ENCODE measurements around the gene DCLK1.

DNA sequence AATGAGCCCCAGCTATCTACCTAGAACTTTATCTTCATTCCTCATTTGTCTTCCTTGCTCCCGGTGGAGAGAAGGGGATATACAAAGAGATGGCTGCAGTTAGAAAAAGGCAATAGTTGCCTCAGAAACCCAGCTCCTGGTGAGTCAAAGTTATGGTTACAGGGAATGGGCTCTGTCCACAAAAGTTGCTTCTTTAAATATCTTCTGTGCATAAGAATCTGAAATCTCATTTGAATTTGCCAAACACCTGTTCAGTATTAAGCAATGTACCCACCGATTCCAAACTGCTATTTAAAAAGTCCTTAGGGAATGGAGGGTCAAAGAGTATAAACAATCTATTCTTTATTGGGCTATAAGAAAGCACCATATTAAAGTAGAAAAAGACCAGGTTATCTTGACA lies 48.4 kb downstream of the DCLK1 start:
- no peak for TF ChIP-seq POLR2A (IDR thresholded peaks at IDR 0.05)
- TF ChIP-seq, protein P1, sequence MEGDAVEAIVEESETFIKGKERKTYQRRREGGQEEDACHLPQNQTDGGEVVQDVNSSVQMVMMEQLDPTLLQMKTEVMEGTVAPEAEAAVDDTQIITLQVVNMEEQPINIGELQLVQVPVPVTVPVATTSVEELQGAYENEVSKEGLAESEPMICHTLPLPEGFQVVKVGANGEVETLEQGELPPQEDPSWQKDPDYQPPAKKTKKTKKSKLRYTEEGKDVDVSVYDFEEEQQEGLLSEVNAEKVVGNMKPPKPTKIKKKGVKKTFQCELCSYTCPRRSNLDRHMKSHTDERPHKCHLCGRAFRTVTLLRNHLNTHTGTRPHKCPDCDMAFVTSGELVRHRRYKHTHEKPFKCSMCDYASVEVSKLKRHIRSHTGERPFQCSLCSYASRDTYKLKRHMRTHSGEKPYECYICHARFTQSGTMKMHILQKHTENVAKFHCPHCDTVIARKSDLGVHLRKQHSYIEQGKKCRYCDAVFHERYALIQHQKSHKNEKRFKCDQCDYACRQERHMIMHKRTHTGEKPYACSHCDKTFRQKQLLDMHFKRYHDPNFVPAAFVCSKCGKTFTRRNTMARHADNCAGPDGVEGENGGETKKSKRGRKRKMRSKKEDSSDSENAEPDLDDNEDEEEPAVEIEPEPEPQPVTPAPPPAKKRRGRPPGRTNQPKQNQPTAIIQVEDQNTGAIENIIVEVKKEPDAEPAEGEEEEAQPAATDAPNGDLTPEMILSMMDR (IDR thresholded peaks at IDR 0.05): no peak
